ENCODE measurements around the gene VAPA. TPM values are rescaled to one million over a fixed set of nuclear protein-coding genes. Genes with fewer than 3 reads are reported as not detected.

Gene VAPA
- total RNA-seq, 4 donors from 2014 or later, result 182 to 244 (median 212) TPM

DNA sequence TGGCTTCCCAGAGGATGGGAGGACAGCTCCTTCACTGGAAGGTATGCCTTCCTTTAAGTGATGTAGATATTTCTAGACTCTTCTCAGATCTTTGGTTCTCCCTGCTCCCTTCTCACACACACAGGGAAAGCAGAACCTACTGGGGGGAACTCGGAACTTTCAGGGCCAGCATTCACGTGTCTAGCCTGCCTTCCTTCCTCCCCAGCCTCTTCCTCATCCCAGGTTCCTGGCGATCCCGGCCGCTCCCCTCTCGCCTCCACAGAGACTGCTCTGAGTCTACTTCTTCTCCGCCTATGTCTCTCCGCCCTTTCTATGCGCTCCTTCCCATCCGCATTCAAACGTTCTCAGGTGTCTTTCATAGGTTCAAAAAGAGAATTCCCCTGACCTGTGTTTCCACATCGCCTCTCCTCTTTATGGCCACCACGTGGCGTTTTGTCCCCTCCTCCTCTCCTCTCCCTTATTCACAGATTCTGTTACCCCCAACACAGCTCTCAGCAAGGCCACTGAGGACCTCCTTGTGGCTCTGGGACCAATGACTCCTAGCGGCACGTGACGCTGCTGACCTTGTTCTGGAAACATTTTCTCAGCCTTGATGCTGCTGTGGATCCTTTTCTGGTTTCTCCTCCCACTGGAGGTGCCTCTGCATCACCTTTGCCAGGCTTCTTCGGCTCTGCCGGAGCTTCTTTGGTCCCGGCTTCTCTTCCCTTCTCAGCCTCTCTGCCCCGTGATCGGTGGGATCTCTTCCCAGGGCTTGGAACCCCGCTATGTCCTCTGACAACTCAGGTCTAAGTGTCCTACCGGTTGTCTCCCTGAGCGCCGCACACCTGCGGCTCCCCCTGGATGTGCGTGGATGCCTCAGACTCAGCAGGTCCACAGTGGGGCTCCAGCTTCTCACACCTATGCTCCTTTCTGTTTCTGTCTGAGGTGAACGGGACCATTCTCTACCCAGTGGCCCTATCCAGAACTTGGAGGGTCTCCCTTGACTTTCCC, 77.5 kb downstream of the VAPA start:
- TF ChIP-seq POLR2A (IDR thresholded peaks at IDR 0.05) (no peak), EP300 (IDR thresholded peaks at IDR 0.05) (no peak), POLR2AphosphoS5 (IDR thresholded peaks at IDR 0.05) (no peak)
- TF ChIP-seq, protein P1, sequence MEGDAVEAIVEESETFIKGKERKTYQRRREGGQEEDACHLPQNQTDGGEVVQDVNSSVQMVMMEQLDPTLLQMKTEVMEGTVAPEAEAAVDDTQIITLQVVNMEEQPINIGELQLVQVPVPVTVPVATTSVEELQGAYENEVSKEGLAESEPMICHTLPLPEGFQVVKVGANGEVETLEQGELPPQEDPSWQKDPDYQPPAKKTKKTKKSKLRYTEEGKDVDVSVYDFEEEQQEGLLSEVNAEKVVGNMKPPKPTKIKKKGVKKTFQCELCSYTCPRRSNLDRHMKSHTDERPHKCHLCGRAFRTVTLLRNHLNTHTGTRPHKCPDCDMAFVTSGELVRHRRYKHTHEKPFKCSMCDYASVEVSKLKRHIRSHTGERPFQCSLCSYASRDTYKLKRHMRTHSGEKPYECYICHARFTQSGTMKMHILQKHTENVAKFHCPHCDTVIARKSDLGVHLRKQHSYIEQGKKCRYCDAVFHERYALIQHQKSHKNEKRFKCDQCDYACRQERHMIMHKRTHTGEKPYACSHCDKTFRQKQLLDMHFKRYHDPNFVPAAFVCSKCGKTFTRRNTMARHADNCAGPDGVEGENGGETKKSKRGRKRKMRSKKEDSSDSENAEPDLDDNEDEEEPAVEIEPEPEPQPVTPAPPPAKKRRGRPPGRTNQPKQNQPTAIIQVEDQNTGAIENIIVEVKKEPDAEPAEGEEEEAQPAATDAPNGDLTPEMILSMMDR (IDR thresholded peaks at IDR 0.05), result no peak
- 92% methylated on average over 29 of the region's 29 CpGs for WGBS
- no peak for DNase-seq (ENCODE audit: low spot score in 2 of 2)

DNA sequence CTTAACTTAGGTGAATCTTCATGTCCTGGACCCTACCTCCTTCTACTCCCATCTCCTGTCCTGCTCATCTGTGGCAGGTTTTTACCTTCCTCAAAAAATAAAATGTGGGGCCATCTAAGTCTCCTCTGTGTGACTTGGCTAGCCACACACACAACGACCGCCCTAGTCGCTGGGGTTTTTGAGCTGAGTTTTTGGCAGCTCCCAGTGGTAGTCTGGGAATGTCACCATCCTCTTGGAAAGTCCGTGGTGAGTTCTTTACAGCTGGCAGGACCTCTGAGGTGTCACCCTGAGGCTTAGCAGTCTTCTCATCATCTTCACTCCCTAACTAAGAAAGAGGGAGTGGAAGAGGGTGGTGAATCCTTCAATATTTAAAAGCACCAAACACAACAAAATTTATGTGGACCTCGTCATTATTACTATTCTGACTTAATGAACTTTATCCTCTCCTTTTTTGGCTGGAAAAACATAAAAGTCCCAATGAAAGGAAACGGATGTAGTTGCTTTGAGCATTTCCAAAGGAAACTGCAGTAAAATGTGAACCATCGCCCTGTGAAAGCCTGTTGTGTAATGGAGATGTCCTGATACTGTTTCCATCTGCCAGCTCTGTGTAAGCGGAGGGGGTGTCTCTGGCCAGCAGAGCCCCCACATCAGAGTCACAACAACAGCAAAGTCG, 78.6 kb downstream of the VAPA start:
- Histone ChIP-seq H3K27me3 (no peaks in the 10 kb centered on the region), H3K4me1 (peaks cover 14% of the 10 kb centered on the region), H3K36me3 (no peaks in the 10 kb centered on the region), H3K27ac (peak overlapping the region; percentile 65), H3K9me3 (no peaks in the 10 kb centered on the region), H3K4me3 (no peak overlapping the region)
- DNase-seq (ENCODE audit: low spot score in 2 of 2), result no peak
- 58% methylated on average over 9 of the region's 9 CpGs for WGBS
- TF ChIP-seq POLR2AphosphoS5 (IDR thresholded peaks at IDR 0.05), result no peak
- no peak for TF ChIP-seq EP300 (IDR thresholded peaks at IDR 0.05)
- no peak for TF ChIP-seq POLR2A (IDR thresholded peaks at IDR 0.05)
- TF ChIP-seq, protein P1 (IDR thresholded peaks at IDR 0.05), result no peak

More for the DNA sequence above, 77.5 kb downstream of the VAPA start:
- no peaks in the 10 kb centered on the region for H3K9me3 ChIP-seq
- H3K27ac ChIP-seq, result no peak overlapping the region
- H3K4me1 ChIP-seq, result peaks cover 14% of the 10 kb centered on the region
- no peaks in the 10 kb centered on the region for H3K36me3 ChIP-seq
- H3K4me3 ChIP-seq, result no peak overlapping the region
- H3K27me3 ChIP-seq, result no peaks in the 10 kb centered on the region

DNA sequence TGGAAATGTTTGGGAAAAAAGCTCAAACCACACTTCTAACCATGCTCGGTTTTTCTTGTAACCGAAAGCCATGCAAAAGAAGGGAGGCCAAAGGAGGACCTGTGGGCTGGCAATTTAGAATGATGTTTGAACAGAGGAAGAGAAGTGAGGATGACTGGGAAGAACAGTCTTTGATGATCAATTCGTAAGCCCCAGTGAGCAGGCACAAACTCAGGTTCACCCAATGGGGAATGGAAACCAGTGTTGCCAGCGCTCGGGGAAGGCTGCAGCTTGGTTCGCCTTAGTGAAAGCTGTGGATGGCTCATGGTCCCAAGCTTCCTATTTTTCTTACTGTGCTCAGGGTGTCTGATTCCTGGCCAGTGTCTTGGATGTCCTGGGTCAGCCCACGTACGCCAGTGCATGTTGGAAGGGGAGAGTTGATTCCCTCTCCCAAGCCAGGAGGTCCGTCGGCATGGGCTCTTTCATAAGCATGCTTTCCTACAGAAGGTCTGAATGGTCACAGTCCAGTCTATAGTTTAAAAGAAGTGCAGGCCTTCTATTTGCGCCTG, 79.2 kb downstream of the VAPA start:
- 78% methylated on average over 11 of the region's 11 CpGs for WGBS
- no peak for DNase-seq (ENCODE audit: low spot score in 2 of 2)
- H3K4me1 ChIP-seq, result peaks cover 14% of the 10 kb centered on the region

DNA sequence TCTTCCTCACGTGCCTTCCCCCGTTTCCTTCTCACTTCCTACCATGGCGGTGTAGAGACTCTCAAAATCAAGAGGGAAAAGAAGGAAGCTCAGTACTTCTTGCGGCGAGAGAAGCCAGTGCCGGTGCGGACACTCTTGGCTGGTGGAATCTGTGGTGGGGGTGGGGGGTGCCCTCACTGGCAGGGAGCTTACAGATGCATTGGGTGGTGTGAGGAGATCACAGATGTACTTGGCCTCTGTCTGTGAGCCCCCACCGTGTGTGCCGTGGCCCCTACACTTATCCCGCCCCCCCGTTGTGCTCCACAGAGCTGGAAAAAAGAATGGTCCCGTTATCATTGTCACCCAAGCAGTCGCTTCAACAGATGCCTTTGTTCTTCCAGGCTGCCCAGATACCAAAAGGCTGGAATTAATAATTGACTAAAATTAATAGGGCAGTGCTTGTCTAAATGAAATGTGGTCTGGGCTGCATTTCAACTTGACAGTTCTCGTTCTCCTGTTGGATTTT, 79.8 kb downstream of the VAPA start:
- no peak for DNase-seq (ENCODE audit: low spot score in 2 of 2)
- Histone ChIP-seq H3K4me1 (peaks cover 14% of the 10 kb centered on the region), H3K4me3 (no peak overlapping the region), H3K9me3 (no peaks in the 10 kb centered on the region), H3K27me3 (no peaks in the 10 kb centered on the region), H3K36me3 (no peaks in the 10 kb centered on the region), H3K27ac (peak overlapping the region; percentile 65)
- WGBS, result 88% methylated on average over 13 of the region's 14 CpGs
- TF ChIP-seq, protein P1 (IDR thresholded peaks at IDR 0.05), result no peak
- TF ChIP-seq EP300 (IDR thresholded peaks at IDR 0.05) (no peak), POLR2A (IDR thresholded peaks at IDR 0.05) (no peak), POLR2AphosphoS5 (IDR thresholded peaks at IDR 0.05) (no peak)

More for the DNA sequence above, 79.2 kb downstream of the VAPA start:
- Histone ChIP-seq H3K27me3 (no peaks in the 10 kb centered on the region), H3K36me3 (no peaks in the 10 kb centered on the region), H3K27ac (peak overlapping the region; percentile 65), H3K4me3 (no peak overlapping the region), H3K9me3 (no peaks in the 10 kb centered on the region)
- no peak for TF ChIP-seq POLR2AphosphoS5 (IDR thresholded peaks at IDR 0.05)
- TF ChIP-seq, protein P1 (IDR thresholded peaks at IDR 0.05), result no peak
- TF ChIP-seq POLR2A (IDR thresholded peaks at IDR 0.05), result no peak
- no peak for TF ChIP-seq EP300 (IDR thresholded peaks at IDR 0.05)

Measured in suprapubic skin (tissue), 4 donors.